GM19452 (cell line): ENCODE measurements around the gene GPATCH2.
"Not testable (repeated sequence)": the region's sequence is repeated elsewhere in the genome, so short reads cannot be mapped to it uniquely, and the experiment has no call there.

Experiments used
- ATAC-seq: cut with Tn5 transposase; IDR thresholded peaks from one replicate; pipeline ENCODE4 v1.9.1; 2021; ENCODE audit not compliant: unreplicated experiment

GPATCH2 gene

DNA sequence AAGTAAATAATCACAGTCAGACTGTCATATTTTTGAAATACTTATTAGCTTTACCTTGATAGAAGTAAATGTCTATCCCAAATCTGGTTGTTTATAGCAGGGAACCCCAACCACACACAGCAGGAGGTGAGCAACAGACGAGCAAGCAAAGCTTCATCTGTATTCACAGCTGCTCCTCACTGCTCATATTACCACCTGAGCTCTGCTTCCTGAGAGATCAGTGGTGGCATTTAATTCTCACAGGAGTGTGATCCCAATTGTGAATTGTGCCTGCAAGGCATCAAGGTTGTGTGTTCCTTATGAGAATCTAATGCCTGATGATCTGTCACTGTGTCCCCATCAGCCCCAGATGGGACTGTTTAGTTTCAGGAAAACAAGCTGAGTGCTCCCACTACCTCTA is 104.3 kb downstream of the GPATCH2 start:
- no peak for ATAC-seq

DNA sequence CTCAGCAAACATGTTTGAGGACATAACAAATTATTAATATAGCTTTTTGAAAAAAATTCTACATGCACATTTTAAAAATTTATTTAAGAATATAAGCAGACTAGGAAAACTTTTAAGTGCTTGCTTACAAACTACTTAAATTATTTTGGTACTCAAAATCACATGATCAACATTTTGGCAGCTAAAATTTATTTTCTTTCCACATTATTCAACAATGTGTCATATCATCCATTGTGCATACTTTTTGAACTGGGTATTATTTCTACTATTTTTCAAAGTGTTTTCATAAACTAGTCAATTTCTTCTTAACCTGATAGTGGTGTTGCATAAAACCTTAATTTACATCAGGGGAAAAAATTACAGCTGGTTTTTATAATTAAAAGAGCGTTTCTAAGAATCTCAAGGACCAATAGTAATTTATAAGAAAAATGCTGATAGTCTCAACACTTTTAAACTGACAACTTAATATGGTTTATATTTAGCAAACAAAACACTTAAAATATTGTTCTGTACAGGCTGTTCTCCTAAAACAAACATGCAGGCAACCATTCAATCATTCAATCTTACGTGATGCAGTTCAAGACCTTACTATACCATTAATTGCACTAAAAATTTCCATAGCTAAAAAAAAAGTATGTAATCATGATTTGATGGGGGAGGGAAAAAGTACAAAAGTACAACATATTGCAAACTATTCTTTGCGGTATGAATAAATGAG is 105.0 kb downstream of the GPATCH2 start:
- ATAC-seq, result no peak

DNA sequence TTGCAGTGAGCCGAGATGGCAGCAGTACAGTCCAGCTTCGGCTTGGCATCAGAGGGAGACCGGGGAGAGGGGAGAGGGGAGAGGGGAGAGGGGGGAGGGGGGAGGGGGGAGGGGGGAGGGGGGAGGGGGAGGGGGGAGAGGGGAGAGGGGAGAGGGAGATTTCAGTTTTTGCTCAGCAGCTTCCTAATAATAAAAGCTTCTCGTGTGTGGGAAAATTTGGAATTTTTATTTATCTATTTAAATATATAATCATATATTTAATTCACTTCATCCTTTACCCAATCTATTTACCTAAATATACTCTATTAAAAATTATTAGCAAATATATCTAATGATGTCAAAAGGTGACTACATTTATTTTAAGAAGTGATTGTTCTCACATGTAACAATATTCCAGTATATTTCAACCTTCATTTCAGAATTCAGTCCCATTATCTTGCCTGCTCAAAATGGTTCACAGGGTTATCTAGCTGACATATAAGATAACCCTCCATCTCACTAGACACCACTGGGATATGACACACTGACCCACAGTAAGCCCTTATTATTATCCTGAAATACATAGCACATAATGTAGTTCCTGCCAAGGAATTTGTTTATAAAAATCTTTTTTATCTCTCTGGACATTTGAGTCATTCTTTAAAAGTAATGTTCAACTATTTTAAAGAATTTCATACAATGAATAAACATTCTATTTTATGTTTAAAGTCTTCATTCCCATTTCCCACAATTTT is 105.9 kb downstream of the GPATCH2 start:
- ATAC-seq, result no peak

DNA sequence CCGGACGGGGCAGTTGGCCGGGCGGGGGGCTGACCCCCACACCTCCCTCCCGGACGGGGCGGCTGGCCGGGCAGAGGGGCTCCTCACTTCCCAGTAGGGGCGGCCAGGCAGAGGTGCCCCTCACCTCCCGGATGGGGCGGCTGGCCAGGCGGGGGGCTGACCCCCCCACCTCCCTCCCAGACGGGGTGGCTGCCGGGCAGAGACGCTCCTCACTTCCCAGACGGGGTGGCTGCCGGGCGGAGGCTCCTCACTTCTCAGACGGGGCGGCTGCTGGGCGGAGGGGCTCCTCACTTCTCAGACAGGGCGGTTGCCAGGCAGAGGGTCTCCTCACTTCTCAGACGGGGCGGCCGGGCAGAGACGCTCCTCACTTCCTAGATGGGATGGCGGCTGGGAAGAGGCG is 107.0 kb downstream of the GPATCH2 start:
- not testable (repeated sequence) for ATAC-seq

DNA sequence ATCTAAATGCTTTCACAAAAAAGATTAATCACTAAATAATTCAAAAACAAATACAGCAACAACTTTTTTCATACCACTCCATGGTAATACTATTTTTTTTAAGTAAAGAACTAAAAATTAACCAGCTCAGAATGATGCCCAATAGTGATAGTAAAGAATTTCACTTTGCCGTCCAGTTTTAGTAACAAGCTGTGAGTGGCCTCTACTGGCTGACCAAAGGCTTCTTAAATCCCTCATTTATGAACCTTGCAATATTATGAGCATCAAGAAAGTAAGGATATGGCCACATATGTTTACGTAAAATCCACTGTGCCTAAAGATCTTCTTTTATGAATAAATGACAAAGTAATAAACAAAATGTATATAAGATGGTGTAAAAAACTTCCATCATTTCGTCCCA is 108.6 kb downstream of the GPATCH2 start:
- no peak for ATAC-seq

DNA sequence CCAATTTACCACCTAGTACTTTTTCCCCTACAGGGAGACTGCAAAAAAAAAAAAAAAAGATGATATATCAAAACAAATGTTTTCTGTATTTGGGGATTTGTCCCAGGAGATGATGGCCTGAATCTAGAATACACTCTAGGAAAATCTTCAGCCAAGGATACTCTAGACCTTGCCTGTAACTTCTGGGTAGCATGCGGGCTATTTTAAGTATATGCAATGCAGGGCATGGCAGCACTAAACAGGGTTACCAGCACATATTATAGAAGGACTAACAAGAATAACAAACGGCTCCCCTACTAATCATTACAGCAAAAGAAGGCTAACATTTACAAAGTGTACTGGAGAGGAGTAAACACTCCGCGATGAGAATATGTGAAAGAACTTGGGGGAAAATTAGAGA is 109.6 kb downstream of the GPATCH2 start:
- ATAC-seq, result no peak

DNA sequence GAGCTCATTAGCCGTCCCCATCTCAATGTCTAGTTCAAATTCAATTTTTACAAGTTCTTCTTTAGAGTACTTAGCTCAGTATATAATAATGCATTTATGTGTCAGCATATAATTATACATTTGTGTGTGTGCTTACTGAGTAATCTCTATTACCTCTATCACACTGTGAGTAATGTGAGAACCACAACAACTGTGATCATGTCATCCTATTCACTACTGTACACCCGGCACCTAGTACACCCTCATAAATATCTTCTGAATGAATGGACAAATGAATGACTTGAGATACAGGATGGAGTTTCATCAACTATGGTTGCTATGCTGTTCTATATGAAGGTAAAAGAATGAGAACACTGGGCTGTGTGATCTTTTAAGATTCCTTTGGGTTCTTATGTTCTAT is 124.0 kb downstream of the GPATCH2 start:
- no peak for ATAC-seq

DNA sequence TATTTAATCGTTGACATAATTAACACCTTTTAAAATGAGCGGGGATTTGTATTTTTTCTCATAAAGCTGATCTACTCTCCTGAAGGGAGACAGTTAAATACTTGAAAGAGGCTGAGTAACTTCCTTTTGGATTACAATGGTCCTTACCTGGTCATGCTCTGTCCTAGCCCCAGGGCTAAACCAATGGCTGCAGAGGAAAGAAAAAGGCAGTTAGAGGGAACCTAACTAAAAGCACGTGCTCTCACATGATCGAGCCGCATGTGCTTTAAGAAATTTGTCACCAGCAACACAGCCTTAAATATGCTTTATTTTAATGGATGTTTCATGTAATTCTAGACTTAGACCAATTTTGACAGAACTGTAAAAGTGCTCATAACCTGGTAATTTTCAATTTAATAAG is 132.7 kb downstream of the GPATCH2 start:
- no peak for ATAC-seq

DNA sequence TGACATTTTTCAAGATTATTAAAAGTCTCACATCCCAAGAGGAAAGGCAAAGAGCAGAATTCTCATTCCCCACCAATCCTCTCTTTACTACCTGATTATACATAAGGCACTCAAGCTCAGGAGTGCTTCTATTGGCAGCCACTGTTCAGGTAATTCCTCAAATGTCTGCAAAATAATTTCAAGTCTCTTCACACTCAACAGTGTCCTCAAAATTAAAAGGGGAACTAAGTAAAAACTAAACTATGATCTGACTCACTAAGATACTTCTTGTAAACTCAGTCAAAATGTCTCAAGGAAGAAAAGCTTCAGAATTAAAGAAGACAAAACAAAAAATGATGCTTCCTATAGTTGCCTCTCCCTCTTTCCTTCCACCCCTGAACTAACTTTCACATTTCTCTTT is 135.6 kb downstream of the GPATCH2 start:
- ATAC-seq, result peak; percentile 92

DNA sequence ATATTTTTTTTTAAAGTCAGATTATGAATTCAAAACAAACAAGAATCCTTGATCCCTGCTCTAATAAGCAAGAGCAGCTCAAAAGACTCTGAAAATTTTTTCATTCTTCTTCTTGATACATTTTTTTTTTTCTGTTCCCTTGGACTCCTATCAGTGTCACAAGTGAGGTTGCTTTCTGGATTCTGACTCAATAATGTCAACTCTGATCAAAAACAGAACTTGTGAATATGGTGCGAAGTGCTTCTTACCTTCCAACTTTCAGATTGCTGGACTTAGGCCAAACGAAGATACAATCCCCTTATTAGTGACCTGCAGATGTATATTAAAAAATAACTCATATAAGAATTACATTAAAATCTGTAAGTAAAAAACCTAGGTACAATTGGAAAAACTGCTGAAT is 136.1 kb downstream of the GPATCH2 start:
- peak; percentile 78 for ATAC-seq

DNA sequence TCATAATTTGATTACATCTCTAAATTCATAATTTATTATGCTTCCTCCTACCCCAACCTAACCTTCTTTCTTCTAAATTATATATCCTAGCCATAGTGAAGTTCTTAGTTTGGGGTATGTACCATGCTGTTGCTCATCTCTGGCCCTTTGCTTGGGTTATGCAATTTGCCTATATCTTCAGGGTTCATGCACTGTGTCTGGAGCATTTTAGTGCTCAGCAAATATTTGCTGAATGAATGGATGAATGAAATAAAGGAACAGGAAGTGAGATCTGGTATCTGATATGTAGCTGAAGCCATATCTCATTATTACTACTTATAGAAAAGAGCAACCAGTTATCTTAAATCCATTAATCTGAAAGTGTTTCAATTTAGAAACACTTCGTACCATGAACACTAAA is 137.6 kb downstream of the GPATCH2 start:
- ATAC-seq, result no peak

DNA sequence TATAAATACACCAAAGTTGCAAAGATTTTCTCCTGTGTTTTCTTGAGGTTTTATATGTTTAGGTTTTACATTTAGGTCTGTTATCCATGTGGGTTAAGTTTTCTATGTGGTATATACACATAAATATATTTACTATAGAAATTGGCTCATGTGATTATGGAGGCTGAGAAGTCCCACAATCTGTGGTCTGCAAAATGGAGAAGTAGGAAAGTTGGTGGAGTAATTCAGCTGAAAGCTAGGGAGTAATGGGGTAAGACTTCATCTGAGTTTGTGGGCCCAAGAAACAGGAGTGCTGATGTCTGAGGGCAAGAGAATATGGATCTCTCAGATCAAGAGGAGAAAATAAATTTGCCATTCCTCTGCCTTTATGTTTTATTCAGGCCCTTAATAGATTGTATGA is 146.0 kb downstream of the GPATCH2 start:
- no peak for ATAC-seq

DNA sequence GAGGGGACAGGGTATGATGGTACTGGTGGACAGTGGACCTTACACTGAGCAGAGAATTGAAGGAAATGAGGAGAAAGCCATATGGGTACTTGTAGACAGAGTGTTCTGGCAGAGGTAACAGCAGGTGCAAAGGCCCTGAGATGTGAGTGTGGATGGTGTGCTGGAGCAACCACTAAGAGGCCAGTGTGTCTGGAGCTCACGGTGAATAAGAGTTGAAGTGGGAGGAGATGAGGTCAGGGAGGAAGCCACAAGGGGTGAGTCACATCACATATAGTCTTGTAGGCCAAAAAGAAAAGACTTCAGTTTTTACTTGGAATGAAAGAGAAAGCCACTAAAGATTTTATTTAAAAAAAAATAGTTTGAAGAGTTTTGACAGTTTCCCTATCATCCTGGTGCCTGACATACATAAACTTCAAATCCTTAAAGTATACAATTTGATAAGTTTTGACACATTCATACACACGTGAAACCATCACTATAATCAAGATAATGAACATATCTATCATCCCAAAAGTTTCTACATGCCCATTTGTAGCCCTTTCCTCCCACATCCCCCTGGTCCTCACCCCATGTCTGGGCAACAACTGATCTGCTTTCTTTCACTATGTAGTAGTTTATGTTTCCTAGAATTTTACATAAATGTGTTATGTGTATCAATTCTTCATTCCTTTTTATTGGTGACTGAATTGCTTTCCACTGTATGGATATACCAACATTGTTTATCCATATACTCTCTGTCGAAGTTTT is 148.4 kb downstream of the GPATCH2 start:
- peak; percentile 98 for ATAC-seq

DNA sequence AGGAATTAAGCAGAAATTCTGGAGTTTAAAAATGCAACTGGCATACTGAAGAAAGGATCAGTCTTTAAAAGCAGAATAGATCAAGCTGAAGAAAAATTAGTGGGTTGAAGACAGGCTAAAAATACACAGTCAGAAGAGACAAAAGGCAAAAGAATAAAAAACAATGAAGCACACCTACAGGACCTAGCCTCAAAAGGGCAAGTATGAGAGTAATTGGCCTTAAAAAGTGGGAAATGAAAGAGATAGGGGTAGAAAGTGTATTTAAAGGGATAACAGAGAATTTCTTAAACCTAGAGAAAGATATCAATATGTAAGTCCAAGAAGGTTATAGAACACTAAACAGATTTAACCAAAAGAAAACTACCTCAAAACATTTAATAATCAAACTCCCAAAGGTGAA is 152.4 kb downstream of the GPATCH2 start:
- no peak for ATAC-seq

DNA sequence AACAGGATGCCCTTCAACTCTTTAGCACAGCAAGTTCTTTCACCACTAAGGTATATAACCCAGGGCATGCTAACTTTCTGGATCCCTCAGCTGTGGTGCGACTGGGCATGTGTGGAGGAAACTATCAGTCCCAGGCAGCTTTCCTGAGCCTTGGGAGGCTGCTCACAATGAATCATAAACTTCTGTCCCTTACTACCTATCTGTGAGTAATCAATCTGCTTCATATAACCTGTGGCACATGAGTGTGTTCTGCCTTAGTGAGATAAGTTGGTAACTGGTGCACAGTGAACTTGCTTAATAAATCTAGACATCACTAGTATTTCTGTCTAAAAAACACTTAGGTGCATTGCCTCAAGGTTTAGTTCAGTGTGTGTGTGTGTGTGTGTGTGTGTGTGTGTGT is 158.0 kb downstream of the GPATCH2 start:
- ATAC-seq, result no peak

DNA sequence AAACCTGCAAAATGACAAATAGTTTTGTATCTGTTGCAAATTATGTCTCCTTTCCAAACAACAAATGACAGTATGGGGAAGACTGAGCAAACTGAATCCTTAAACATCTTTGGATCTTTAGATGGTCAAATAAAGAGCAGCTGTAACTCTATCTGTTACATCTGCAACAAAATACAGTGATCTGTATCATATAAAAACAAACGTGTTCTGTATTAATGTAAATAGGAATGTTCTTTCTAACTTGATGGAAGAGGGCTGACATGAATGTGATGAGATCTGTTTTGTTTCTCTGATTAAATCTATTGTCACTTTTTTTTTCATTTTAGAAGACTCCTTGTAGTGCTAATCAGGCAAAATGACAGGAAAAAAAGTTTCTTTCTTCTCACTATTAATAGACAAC is 159.5 kb downstream of the GPATCH2 start:
- ATAC-seq, result no peak

DNA sequence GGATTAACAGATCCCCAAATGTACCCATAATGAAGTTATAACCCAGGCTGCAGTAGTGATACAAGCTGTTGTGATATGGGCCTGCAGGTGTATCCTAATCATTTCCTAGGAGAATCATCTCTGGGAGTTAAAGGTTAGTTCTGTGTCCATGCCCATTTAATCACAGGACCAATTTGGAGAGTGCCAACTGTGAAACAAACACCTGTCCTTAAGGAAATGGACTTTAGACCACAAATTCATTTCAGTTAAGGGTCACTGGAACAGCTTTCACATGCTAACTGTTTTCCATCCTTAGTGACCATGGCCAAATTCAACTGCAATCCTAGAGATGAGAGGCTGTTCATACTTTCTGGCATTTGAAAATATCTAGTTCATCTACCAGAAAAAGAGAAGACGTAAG is 160.9 kb downstream of the GPATCH2 start:
- no peak for ATAC-seq

DNA sequence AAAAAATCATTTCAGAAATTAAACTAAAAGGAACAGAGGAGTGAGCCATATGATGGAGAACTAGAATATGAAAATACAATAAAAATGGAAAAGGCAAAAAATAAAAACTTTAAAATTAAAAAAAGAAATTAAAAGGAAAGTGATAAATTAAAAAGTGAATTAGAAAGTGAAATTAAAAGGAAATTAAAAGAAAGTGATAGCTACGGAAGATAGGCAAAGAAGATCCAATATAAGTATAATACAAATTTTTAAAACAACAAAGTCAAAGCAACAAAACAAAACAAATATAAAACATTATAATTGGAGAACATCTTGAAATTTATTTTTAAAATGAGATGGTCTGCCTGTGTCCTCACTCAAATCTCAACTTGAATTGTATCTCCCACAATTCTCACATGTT is 165.8 kb downstream of the GPATCH2 start:
- ATAC-seq, result no peak

DNA sequence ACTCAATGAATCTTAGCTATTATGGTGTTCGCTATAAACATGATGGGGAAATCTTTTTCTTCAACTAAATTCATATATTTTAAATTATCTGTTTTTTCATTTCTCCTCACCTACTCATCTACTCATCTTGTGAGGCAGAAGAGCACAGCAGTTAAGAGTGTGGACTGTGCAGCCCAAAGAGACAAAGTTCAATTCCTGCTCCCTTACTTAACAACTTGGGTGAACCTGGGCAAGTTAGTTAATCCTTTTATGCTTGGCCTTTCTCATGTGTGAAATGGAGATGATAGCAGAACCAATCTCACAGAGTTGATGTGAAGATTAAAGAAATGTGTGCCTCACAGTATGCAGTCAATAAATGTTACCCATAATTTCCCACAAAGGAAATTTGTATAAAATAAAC is 168.2 kb downstream of the GPATCH2 start:
- ATAC-seq, result no peak

DNA sequence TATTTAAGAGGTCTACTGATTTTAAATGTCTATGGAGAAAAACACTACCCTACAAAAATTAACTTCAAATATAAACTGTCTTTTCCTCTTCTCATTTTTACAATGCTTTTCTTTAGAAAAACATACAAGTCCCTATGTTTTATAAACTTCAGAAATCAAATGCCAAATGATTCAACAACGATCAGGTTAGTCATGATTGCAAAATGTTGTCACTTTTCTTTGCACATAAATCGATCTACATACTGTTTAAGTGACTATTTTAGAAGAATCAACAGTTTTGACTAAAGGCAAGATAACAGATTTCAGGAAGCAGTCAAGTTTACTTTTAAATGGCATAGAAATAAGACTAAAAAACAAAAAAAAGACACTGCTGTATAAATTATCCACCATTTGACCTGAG is 168.7 kb downstream of the GPATCH2 start:
- no peak for ATAC-seq

DNA sequence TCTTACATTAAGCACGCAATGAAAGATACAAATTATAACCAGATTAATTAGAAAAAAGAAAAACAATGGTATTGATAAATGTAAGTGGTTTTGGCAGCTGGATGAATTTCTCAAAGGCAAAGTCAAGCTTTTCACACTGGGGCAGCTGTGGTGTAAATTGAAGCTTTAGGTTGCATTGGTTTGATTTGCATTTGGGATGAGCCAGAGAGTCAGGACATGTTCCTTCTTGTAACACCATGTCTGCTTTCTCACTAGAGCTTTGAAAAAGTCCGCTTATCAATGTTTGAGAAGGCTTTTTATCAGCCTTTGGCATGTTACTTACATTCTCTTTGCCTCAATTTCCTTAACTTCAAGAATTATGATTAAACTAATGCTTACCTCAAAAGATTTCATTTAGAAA is 173.9 kb downstream of the GPATCH2 start:
- no peak for ATAC-seq

DNA sequence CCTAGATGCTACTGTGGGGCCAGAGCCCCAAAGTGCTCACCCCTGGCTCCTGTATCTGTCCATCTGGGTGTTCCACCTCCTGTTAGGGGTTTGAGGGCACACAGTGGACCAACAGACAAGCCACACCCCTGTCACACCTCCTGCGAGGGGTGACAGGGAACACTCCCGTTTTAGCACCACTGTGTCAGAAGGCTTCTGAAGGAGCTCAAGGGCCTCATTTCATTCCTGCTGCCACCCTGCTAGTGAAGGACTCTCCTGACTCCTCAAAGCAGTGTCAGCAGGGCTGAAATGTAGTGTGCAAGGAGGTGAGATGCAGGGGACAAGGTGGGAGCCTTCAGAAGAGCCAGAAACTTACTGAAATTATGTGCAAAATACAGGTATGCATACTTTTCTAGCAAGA is 174.6 kb downstream of the GPATCH2 start:
- ATAC-seq, result no peak
